ENCODE data around the gene STX2. TPM values are rescaled to one million over a fixed set of nuclear protein-coding genes. Genes with fewer than 3 reads are reported as not detected.

STX2 gene
- total RNA-seq, 2 donors from 2014 or later, result 18.2 to 20.2 TPM

DNA sequence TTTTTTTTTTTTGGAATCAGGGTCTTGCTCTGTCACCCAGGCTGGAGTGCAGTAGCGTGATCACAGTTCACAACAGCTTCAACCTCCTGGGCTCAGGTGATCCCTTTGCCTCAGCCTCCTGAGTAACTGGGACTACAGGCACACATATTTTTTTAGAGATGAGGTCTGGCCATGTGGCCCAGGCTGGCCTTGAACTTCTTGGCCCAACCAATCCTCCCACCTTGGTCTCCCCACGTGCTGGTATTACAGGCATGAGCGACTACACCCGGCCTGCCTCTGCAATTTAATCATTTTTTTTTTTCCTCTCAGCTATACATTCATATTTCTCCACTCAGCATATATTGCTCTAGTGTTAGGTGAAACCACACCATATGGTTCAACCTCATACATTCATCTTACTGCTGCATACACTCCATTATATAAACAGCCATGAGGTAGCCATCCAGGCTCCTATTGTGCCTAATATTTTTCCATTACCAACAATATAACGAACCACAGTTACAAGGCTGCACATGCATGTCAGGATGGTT lies 7.1 kb downstream of the STX2 start:
- Mint-ChIP-seq H3K27me3 (ENCODE audit: insufficient read depth) (no peaks in the 10 kb centered on the region), H3K36me3 (ENCODE audit: low read depth) (peaks cover 6% of the 10 kb centered on the region), H3K27ac (no peak overlapping the region), H3K4me1 (peaks cover 25% of the 10 kb centered on the region), H3K9me3 (no peaks in the 10 kb centered on the region), H3K4me3 (no peak overlapping the region)
- Histone ChIP-seq H3K27me3 (ENCODE audit: control insufficient read depth, insufficient read depth, low read length, poor library complexity, severe bottlenecking) (no peaks in the 10 kb centered on the region), H3K9me3 (ENCODE audit: control insufficient read depth, low read length) (no peaks in the 10 kb centered on the region), H3K4me3 (ENCODE audit: low read length) (no peak overlapping the region), H3K27ac (ENCODE audit: low read depth, low read length) (no peak overlapping the region), H3K9ac (ENCODE audit: extremely low read depth, low read length, poor library complexity, severe bottlenecking) (no peak overlapping the region), H3K4me1 (ENCODE audit: control insufficient read depth, insufficient read depth, low read length) (no peaks in the 10 kb centered on the region), H3K36me3 (ENCODE audit: control insufficient read depth, insufficient read depth, low read length) (no peaks in the 10 kb centered on the region)
- WGBS, 2 experiments (ENCODE audit: insufficient coverage in 1 of 2, insufficient read length in 1 of 2), result 93 to 100% methylated on average over 2 to 5 of the region's 5 CpGs
- TF ChIP-seq, protein P1, sequence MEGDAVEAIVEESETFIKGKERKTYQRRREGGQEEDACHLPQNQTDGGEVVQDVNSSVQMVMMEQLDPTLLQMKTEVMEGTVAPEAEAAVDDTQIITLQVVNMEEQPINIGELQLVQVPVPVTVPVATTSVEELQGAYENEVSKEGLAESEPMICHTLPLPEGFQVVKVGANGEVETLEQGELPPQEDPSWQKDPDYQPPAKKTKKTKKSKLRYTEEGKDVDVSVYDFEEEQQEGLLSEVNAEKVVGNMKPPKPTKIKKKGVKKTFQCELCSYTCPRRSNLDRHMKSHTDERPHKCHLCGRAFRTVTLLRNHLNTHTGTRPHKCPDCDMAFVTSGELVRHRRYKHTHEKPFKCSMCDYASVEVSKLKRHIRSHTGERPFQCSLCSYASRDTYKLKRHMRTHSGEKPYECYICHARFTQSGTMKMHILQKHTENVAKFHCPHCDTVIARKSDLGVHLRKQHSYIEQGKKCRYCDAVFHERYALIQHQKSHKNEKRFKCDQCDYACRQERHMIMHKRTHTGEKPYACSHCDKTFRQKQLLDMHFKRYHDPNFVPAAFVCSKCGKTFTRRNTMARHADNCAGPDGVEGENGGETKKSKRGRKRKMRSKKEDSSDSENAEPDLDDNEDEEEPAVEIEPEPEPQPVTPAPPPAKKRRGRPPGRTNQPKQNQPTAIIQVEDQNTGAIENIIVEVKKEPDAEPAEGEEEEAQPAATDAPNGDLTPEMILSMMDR (conservative IDR thresholded peaks at IDR 0.05), result no peak
- peak; percentile 30 for DNase-seq

DNA sequence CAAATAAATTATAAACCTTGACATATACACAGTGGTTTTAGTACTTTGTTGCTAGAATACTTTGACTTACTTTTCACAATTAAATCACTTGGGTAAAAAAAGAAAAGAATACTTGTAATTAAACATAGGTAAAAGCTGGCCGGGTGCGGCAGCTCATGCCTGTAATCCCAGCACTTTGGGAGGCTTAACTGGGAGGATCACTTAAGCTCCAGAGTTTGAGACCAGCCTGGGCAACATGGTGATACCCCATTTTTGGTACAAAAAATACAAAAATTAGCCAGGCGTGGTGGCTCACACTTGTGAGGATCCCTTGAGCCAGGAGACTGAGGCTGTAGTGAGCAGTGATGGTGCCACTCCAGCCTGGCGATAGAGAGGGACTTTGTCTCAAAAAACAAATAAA lies 7.8 kb downstream of the STX2 start:
- no peak overlapping the region for H3K4me3 ChIP-seq (ENCODE audit: low read length)
- Mint-ChIP-seq H3K4me3 (no peak overlapping the region), H3K4me1 (peaks cover 25% of the 10 kb centered on the region), H3K36me3 (ENCODE audit: low read depth) (peaks cover 6% of the 10 kb centered on the region), H3K27ac (no peak overlapping the region), H3K9me3 (no peaks in the 10 kb centered on the region), H3K27me3 (ENCODE audit: insufficient read depth) (no peaks in the 10 kb centered on the region)
- TF ChIP-seq, protein P1 (conservative IDR thresholded peaks at IDR 0.05), result no peak
- H3K4me1 ChIP-seq (ENCODE audit: control insufficient read depth, insufficient read depth, low read length), result no peaks in the 10 kb centered on the region
- H3K9ac ChIP-seq (ENCODE audit: extremely low read depth, low read length, poor library complexity, severe bottlenecking), result no peak overlapping the region
- H3K36me3 ChIP-seq (ENCODE audit: control insufficient read depth, insufficient read depth, low read length), result peaks cover 3% of the 10 kb centered on the region
- H3K9me3 ChIP-seq (ENCODE audit: control insufficient read depth, low read length), result no peaks in the 10 kb centered on the region
- WGBS, 2 experiments (ENCODE audit: insufficient coverage in 1 of 2, insufficient read length in 1 of 2), result 94 to 95% methylated on average over 3 to 4 of the region's 4 CpGs
- H3K27me3 ChIP-seq (ENCODE audit: control insufficient read depth, insufficient read depth, low read length, poor library complexity, severe bottlenecking), result no peaks in the 10 kb centered on the region
- H3K27ac ChIP-seq (ENCODE audit: low read depth, low read length), result no peak overlapping the region
- peak; percentile 37 for DNase-seq

DNA sequence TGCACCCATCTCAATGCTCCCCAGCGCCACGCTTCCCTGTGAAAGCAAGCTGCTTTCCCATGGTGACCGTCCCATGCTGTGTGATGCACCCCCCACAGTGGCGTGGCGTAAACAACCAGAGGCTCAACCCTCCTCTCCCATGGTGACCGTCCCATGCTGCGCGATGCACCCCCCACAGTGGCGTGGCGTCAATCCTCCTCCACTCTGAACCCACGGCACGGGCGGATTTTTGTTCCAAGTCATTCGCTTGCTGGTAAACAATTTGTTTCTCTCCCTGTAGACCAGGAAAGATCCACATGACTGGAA lies 8.9 kb downstream of the STX2 start:
- Mint-ChIP-seq H3K27me3 (ENCODE audit: insufficient read depth) (no peaks in the 10 kb centered on the region), H3K4me1 (peaks cover 22% of the 10 kb centered on the region), H3K36me3 (ENCODE audit: low read depth) (peaks cover 6% of the 10 kb centered on the region), H3K4me3 (no peak overlapping the region), H3K27ac (no peak overlapping the region), H3K9me3 (no peaks in the 10 kb centered on the region)
- TF ChIP-seq, protein P1 (conservative IDR thresholded peaks at IDR 0.05), result no peak
- Histone ChIP-seq H3K27me3 (ENCODE audit: control insufficient read depth, insufficient read depth, low read length, poor library complexity, severe bottlenecking) (no peaks in the 10 kb centered on the region), H3K4me1 (ENCODE audit: control insufficient read depth, insufficient read depth, low read length) (peaks cover 7% of the 10 kb centered on the region), H3K4me3 (ENCODE audit: low read length) (no peak overlapping the region), H3K9me3 (ENCODE audit: control insufficient read depth, low read length) (no peaks in the 10 kb centered on the region), H3K9ac (ENCODE audit: extremely low read depth, low read length, poor library complexity, severe bottlenecking) (no peak overlapping the region), H3K36me3 (ENCODE audit: control insufficient read depth, insufficient read depth, low read length) (peaks cover 12% of the 10 kb centered on the region), H3K27ac (ENCODE audit: low read depth, low read length) (no peak overlapping the region)
- DNase-seq, result peak; percentile 63
- 82 to 85% methylated on average over 5 to 14 of the region's 14 CpGs for WGBS, 2 experiments (ENCODE audit: insufficient coverage in 1 of 2, insufficient read length in 1 of 2)

Measured in endodermal cell (in vitro differentiated cells).